ENCODE data around the gene ZFYVE1.

DNA sequence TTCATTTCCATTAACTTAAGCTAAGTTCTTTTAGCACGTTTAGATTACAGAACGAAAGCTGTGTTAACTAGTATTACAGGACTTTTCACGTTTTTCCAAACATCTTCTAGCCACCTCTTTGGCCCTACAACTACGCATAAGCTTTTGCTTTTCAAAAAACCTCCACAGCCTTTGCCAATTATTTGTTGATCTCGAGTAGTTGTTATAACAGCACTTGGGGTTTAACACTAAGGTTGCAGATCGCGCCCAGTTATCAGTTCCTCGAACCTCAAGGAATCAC is 31.0 kb upstream of the ZFYVE1 start:
- no peak for TF ChIP-seq EZH2 (optimal IDR thresholded peaks at IDR 0.05; ENCODE audit: low read depth, low read length)
- TF ChIP-seq, protein P1, sequence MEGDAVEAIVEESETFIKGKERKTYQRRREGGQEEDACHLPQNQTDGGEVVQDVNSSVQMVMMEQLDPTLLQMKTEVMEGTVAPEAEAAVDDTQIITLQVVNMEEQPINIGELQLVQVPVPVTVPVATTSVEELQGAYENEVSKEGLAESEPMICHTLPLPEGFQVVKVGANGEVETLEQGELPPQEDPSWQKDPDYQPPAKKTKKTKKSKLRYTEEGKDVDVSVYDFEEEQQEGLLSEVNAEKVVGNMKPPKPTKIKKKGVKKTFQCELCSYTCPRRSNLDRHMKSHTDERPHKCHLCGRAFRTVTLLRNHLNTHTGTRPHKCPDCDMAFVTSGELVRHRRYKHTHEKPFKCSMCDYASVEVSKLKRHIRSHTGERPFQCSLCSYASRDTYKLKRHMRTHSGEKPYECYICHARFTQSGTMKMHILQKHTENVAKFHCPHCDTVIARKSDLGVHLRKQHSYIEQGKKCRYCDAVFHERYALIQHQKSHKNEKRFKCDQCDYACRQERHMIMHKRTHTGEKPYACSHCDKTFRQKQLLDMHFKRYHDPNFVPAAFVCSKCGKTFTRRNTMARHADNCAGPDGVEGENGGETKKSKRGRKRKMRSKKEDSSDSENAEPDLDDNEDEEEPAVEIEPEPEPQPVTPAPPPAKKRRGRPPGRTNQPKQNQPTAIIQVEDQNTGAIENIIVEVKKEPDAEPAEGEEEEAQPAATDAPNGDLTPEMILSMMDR (IDR thresholded peaks at IDR 0.05; ENCODE audit: low read length), result no peak
- no peak for TF ChIP-seq EZH2phosphoT487 (IDR thresholded peaks at IDR 0.05; ENCODE audit: low read length)
